H9 (cell line): ENCODE results near the gene ROR1. TPM values are rescaled to one million over a fixed set of nuclear protein-coding genes. Genes with fewer than 3 reads are reported as not detected.

Source experiments
- DNase-seq: peaks from one replicate; pipeline ENCODE4 v3.0.0-alpha.2; 2017
- H2AFZ ChIP-seq: one replicate; pipeline ENCODE4 v1.6.1; 2013; ENCODE audit warnings: mild to moderate bottlenecking, low read length, control low read depth, moderate library complexity
- H2AK5ac ChIP-seq: 2 replicates; pipeline ENCODE4 v1.6.1; 2013; ENCODE audit warnings: low read length, control low read depth, mixed read lengths; ENCODE audit not compliant: insufficient read length
- H2BK120ac ChIP-seq: one replicate; pipeline ENCODE4 v1.6.1; 2013; ENCODE audit warnings: low read depth, mild to moderate bottlenecking, low read length, control low read depth, inconsistent platforms; ENCODE audit not compliant: poor library complexity, severe bottlenecking
- H2BK12ac ChIP-seq: 2 replicates; pipeline ENCODE4 v1.6.1; 2013; ENCODE audit warnings: low read length, control low read depth, mixed read lengths, low read depth; ENCODE audit not compliant: insufficient read length
- H2BK15ac ChIP-seq: 2 replicates; pipeline ENCODE4 v1.6.1; 2013; ENCODE audit warnings: low read depth, low read length, control low read depth
- H2BK20ac ChIP-seq: one replicate; pipeline ENCODE4 v1.6.1; 2013; ENCODE audit warnings: low read depth, mild to moderate bottlenecking, low read length, control low read depth, inconsistent platforms; ENCODE audit not compliant: poor library complexity, severe bottlenecking
- H2BK5ac ChIP-seq: 2 replicates; pipeline ENCODE4 v1.6.1; 2013; ENCODE audit warnings: low read length, control low read depth, mixed read lengths; ENCODE audit not compliant: insufficient read length
- H3K14ac ChIP-seq: 2 replicates; pipeline ENCODE4 v1.6.1; 2013; ENCODE audit warnings: low read length, control low read depth; ENCODE audit not compliant: insufficient read depth
- H3K18ac ChIP-seq: 2 replicates; pipeline ENCODE4 v1.6.1; 2013; ENCODE audit warnings: low read depth, mild to moderate bottlenecking, mixed read lengths, low read length, control low read depth; ENCODE audit not compliant: insufficient read length
- H3K23ac ChIP-seq: 2 replicates; pipeline ENCODE4 v1.6.1; 2013; ENCODE audit warnings: low read length, control low read depth, mixed read lengths, low read depth; ENCODE audit not compliant: insufficient read length
- H3K23me2 ChIP-seq: 2 replicates; pipeline ENCODE4 v1.6.1; 2013; ENCODE audit warnings: low read depth, mild to moderate bottlenecking, mixed read lengths, low read length, control low read depth; ENCODE audit not compliant: insufficient read length, poor library complexity, severe bottlenecking
- H3K27ac ChIP-seq: 2 replicates; pipeline ENCODE4 v1.5.1; 2013; ENCODE audit warnings: low read length, control low read depth, mixed read lengths, low read depth; ENCODE audit not compliant: insufficient read length
- H3K27me3 ChIP-seq: 2 replicates; pipeline ENCODE4 v1.6.1; 2013; ENCODE audit warnings: low read length, control low read depth, inconsistent platforms; ENCODE audit not compliant: insufficient read depth
- H3K4ac ChIP-seq: 2 replicates; pipeline ENCODE4 v1.6.1; 2013; ENCODE audit warnings: low read depth, mild to moderate bottlenecking, control low read depth, inconsistent platforms, low read length, moderate library complexity
- H3K4me1 ChIP-seq: 2 replicates; pipeline ENCODE4 v1.6.1; 2013; ENCODE audit warnings: low read length, control low read depth, inconsistent platforms; ENCODE audit not compliant: insufficient read depth
- H3K4me2 ChIP-seq: 2 replicates; pipeline ENCODE4 v1.6.1; 2013; ENCODE audit warnings: low read length, control low read depth, mixed read lengths; ENCODE audit not compliant: insufficient read length, insufficient read depth
- H3K56ac ChIP-seq: 2 replicates; pipeline ENCODE4 v1.6.1; 2013; ENCODE audit warnings: low read depth, mild to moderate bottlenecking, mixed read lengths, low read length, control low read depth; ENCODE audit not compliant: insufficient read length
- H3K79me1 ChIP-seq: 2 replicates; pipeline ENCODE4 v1.6.1; 2013; ENCODE audit warnings: low read depth, mild to moderate bottlenecking, moderate library complexity, low read length, control low read depth, inconsistent platforms; ENCODE audit not compliant: insufficient read depth, poor library complexity, severe bottlenecking
- H3K79me2 ChIP-seq: 2 replicates; pipeline ENCODE4 v1.6.1; 2013; ENCODE audit warnings: low read length, control low read depth, inconsistent platforms; ENCODE audit not compliant: insufficient read depth
- H3K9ac ChIP-seq: 2 replicates; pipeline ENCODE4 v1.6.1; 2013; ENCODE audit warnings: low read length, control low read depth, mixed read lengths; ENCODE audit not compliant: insufficient read length; ENCODE audit errors: extremely low read depth
- H3K9me3 ChIP-seq: one replicate; pipeline ENCODE4 v1.6.1; 2013; ENCODE audit warnings: low read depth, low read length, inconsistent platforms; ENCODE audit not compliant: control insufficient read depth
- H3T11ph ChIP-seq: one replicate; pipeline ENCODE4 v1.6.1; 2013; ENCODE audit warnings: mild to moderate bottlenecking, low read length, control low read depth, inconsistent platforms
- H4K20me1 ChIP-seq: one replicate; pipeline ENCODE4 v1.6.1; 2013; ENCODE audit not compliant: control insufficient read depth, insufficient read length, insufficient read depth
- H4K5ac ChIP-seq: 2 replicates; pipeline ENCODE4 v1.6.1; 2013; ENCODE audit warnings: low read depth, mild to moderate bottlenecking, mixed read lengths, low read length, control low read depth; ENCODE audit not compliant: insufficient read length
- H4K8ac ChIP-seq: replicated peaks from 2 replicates; pipeline ENCODE4 v1.6.1; 2013; ENCODE audit warnings: low read length, control low read depth, mixed read lengths, low read depth; ENCODE audit not compliant: insufficient read length
- H4K91ac ChIP-seq: 2 replicates; pipeline ENCODE4 v1.6.1; 2013; ENCODE audit warnings: low read depth, mild to moderate bottlenecking, moderate library complexity, mixed read lengths, low read length, control low read depth; ENCODE audit not compliant: insufficient read length
- H3K27ac Mint-ChIP-seq, 3 experiments: 2 replicates in 2 of 3; 3 replicates in 1 of 3; pipeline ENCODE4 v1.8.0; 2020 to 2021; ENCODE audit warnings: mixed read lengths in 3 of 3, mild to moderate bottlenecking in 1 of 3, moderate library complexity in 1 of 3
- H3K27me3 Mint-ChIP-seq: 2 replicates; pipeline ENCODE4 v1.8.0; 2021; ENCODE audit warnings: low read depth, mild to moderate bottlenecking, moderate library complexity, mixed read lengths
- H3K36me3 Mint-ChIP-seq, 3 experiments: 2 replicates in 2 of 3; 3 replicates in 1 of 3; pipeline ENCODE4 v1.8.0; 2020 to 2021; ENCODE audit warnings: low read depth in 3 of 3, mixed read lengths in 3 of 3; ENCODE audit not compliant: insufficient read depth in 1 of 3
- H3K4me1 Mint-ChIP-seq, 2 experiments: 2 replicates each; pipeline ENCODE4 v1.8.0; 2020; ENCODE audit warnings: mixed read lengths in 2 of 2
- H3K4me3 Mint-ChIP-seq, 2 experiments: 2 replicates in 1 of 2; 3 replicates in 1 of 2; pipeline ENCODE4 v1.8.0; 2020 to 2021; ENCODE audit warnings: mild to moderate bottlenecking in 2 of 2, mixed read lengths in 2 of 2, moderate library complexity in 1 of 2
- H3K9me3 Mint-ChIP-seq, 2 experiments: 2 replicates in 1 of 2; 3 replicates in 1 of 2; pipeline ENCODE4 v1.8.0; 2020; ENCODE audit warnings: mild to moderate bottlenecking in 2 of 2, mixed read lengths in 2 of 2, moderate library complexity in 1 of 2
- CTCF ChIP-seq: fragments of 200-600 bp; sonication (generic); conservative IDR thresholded peaks from 3 replicates; pipeline ENCODE4 v1.8.0; 2021; ENCODE audit warnings: antibody characterized with exemption, mild to moderate bottlenecking
- WGBS: extraction: QIAGEN DNeasy Blood & Tissue Kit; methylation state at CpG from one replicate; pipeline ENCODE4 v1.1.7; 2013; ENCODE audit warnings: missing lambda C conversion rate, low lambda C conversion rate, mixed read lengths; ENCODE audit not compliant: insufficient read length; ENCODE audit errors: extremely low coverage; 5-methylcytosine and 5-hydroxymethylcytosine counted together
- total RNA-seq: library from RNA; stranded (reverse); gene quantifications from 2 replicates; pipeline ENCODE4 v1.2.1, GENCODE V29; 2021

Gene ROR1
- total RNA-seq, 1 experiment from 2014 or later: 75.9 TPM

DNA sequence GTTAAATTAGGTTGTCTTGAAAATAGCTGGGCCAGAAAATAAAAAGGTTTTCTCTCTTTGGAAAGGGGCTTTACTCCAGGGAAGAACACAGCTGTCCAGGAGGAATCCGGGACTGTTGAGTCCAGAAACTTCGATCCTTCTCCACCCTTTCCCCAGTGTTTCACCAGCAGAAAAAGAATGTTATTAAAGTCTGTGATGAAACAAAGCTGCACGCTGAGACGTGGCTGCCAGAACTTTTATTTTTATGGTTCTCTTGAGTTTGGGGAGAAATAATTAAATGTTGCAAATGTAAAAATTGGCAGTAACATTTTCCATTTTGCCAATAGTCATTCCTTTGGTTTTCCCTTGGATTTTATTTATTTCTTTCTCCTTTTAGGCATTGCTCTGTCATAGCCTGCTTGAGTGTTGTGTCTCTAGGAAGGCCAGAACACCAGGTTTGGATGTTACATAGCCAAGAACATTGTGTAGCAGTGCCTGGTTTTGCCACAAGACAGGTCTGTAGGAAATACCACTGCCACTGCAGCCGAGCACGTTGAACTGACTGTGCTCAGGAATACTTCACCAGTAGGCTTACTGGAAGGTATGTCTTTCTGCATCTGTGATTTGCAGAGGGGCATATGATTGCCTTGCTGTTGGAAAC is 87.4 kb downstream of the ROR1 start:
- no peaks in the 10 kb centered on the region for H3K23me2 ChIP-seq
- no peak overlapping the region for H2BK20ac ChIP-seq
- H3K4me1 ChIP-seq: peaks cover 13% of the 10 kb centered on the region
- DNase-seq: no peak
- no peak overlapping the region for H4K91ac ChIP-seq
- Mint-ChIP-seq H3K4me3 (no peak overlapping the region), H3K9me3 (no peaks in the 10 kb centered on the region), H3K36me3 (peaks cover 0 to 3% (median 3%) of the 10 kb centered on the region in 3 experiments; a peak in 3 of 7 replicates), H3K4me1 (peaks cover 53 to 78% of the 10 kb centered on the region in 2 experiments), H3K27ac (peak overlapping the region in 2 of 3 experiments; percentile 1 to 88; a peak in 3 of 7 replicates), H3K27me3 (no peaks in the 10 kb centered on the region)
- no CpG with 5 or more reads among the region's 6 CpGs for WGBS
- H3K27me3 ChIP-seq: no peaks in the 10 kb centered on the region
- H4K20me1 ChIP-seq: no peaks in the 10 kb centered on the region
- H2BK120ac ChIP-seq: no peak overlapping the region
- no peak overlapping the region for H3K4ac ChIP-seq
- no peaks in the 10 kb centered on the region for H3K9me3 ChIP-seq
- H3K9ac ChIP-seq: no peak overlapping the region
- H4K8ac ChIP-seq: no peak overlapping the region
- H3T11ph ChIP-seq: no peak overlapping the region
- H4K5ac ChIP-seq: no peak overlapping the region
- H2BK12ac ChIP-seq: no peak overlapping the region
- peaks cover 33% of the 10 kb centered on the region; the same call in 1 of the 2 replicates for H3K79me2 ChIP-seq
- H3K27ac ChIP-seq: no peak overlapping the region
- H2BK15ac ChIP-seq: no peak overlapping the region
- H3K4me2 ChIP-seq: no peak overlapping the region
- no peak overlapping the region for H2BK5ac ChIP-seq
- no peak overlapping the region for H3K14ac ChIP-seq
- H2AK5ac ChIP-seq: no peak overlapping the region
- H3K79me1 ChIP-seq: peaks cover 7% of the 10 kb centered on the region
- no peak overlapping the region for H2AFZ ChIP-seq
- H3K56ac ChIP-seq: no peak overlapping the region
- no peak; the same call in 2 of the 3 replicates for TF ChIP-seq CTCF
- H3K23ac ChIP-seq: no peak overlapping the region
- no peak overlapping the region for H3K18ac ChIP-seq
